Epithelial cell of esophagus (primary cell): ENCODE measurements around the gene CAPZB.

ENCODE experiments used
- DNase-seq: peaks from one replicate; pipeline ENCODE4 v3.0.0; 2010; ENCODE audit warnings: low read depth
- H3K4me3 ChIP-seq: 2 replicates; pipeline ENCODE4 v1.5.1; 2011; ENCODE audit warnings: mild to moderate bottlenecking, low read length, control low read depth
- CTCF ChIP-seq: IDR thresholded peaks from 2 replicates; pipeline ENCODE4 v1.5.1; 2011; ENCODE audit warnings: low read depth, mild to moderate bottlenecking, low read length, control low read depth, inconsistent platforms; ENCODE audit not compliant: insufficient read depth; ENCODE audit errors: missing control alignments

CAPZB gene

GRCh38 chr1:19402031-19402813, 83.1 kb downstream of the CAPZB start:
- no peak for DNase-seq
- TF ChIP-seq CTCF: no peak
- H3K4me3 ChIP-seq: no peak overlapping the region

GRCh38 chr1:19401535-19401889, 83.8 kb downstream of the CAPZB start:
- no peak for DNase-seq
- TF ChIP-seq CTCF: no peak
- no peak overlapping the region for H3K4me3 ChIP-seq

GRCh38 chr1:19400875-19401534, 84.3 kb downstream of the CAPZB start:
- H3K4me3 ChIP-seq: no peak overlapping the region
- TF ChIP-seq CTCF: no peak
- no peak for DNase-seq

- no peak for TF ChIP-seq CTCF
- DNase-seq: no peak
- H3K4me3 ChIP-seq: no peak overlapping the region
Observed at GRCh38 chr1:19400192-19400611, 85.1 kb downstream of the CAPZB start.

- peak; percentile 86 for DNase-seq
- TF ChIP-seq CTCF: peak; percentile 41
- no peak overlapping the region for H3K4me3 ChIP-seq
Observed at GRCh38 chr1:19398309-19398760, 87.0 kb downstream of the CAPZB start.

GRCh38 chr1:19397217-19397945, 88.0 kb downstream of the CAPZB start:
- no peak for DNase-seq
- TF ChIP-seq CTCF: no peak
- no peak overlapping the region for H3K4me3 ChIP-seq

GRCh38 chr1:19396280-19396679, 89.1 kb downstream of the CAPZB start:
- TF ChIP-seq CTCF: no peak
- H3K4me3 ChIP-seq: no peak overlapping the region
- no peak for DNase-seq
